Suprapubic skin (tissue), 3 donors: ENCODE data around the gene EVA1A.

Experiments used
- CTCF ChIP-seq, 2 donors: fragments of 200-600 bp in 1 of 2; fragments of 450-650 bp in 1 of 2; sonication (generic) in 1 of 2; IDR thresholded peaks; one replicate each; pipeline ENCODE4 v1.5.1; 2016 to 2019; ENCODE audit warnings: antibody characterized with exemption in 2 of 2, mild to moderate bottlenecking in 1 of 2, moderate library complexity in 1 of 2
- POLR2AphosphoS5 ChIP-seq, 3 donors: sonication (generic); formaldehyde crosslinking; IDR thresholded peaks; one replicate each; pipeline ENCODE4 v1.6.1; 2017; ENCODE audit warnings: antibody characterized with exemption in 3 of 3

- TF ChIP-seq POLR2AphosphoS5 (IDR thresholded peaks at IDR 0.05): no peak
- TF ChIP-seq CTCF (IDR thresholded peaks at IDR 0.05): no peak
Observed at GRCh38 chr2:75505012-75505411, 55.7 kb downstream of the EVA1A start.
